GM21786 (cell line): Measurements from ENCODE around the gene CYTH4.
"Not testable (repeated sequence)": the region's sequence is repeated elsewhere in the genome, so short reads cannot be mapped to it uniquely, and the experiment has no call there.

ENCODE experiments used
- ATAC-seq: cut with Tn5 transposase; IDR thresholded peaks from one replicate; pipeline ENCODE4 v1.9.1; 2021; ENCODE audit not compliant: unreplicated experiment

Gene CYTH4

DNA sequence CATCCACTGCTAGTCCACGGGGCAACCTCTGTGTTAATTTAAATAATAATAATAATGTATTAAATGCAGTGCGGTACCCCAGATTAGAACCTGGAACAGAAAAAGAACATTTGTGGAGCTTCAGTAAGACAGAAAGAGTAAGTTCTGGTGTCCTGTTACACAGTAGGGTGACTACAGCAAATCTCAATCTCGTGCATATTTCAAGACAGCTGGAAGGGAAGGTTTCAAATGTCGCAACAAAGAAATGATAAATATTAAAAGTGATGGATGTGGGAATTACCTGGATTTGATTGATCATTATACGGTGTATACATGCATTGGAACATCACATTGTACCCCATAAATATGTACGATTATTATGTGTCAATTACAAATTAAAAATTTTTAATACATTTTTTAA is 36.6 kb upstream of the CYTH4 start:
- no peak for ATAC-seq

DNA sequence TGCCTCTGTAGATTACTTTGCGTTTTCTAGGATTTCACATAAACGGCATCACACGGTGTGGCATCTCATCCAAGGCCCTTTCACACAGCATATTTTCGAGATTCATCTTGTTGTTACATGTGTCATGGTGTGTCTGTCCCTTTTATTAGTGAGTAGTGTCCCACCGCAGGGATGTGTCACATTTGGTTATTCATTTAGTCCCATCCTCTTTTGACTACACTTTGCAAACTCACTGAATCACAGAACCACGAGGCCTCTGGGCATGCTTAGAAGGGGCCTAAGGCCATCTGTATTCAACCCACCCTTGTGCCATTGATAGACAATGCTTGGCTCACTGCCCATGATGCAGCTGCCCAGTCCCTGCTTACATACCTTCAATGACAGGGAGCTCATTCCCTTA is 34.1 kb upstream of the CYTH4 start:
- no peak for ATAC-seq

DNA sequence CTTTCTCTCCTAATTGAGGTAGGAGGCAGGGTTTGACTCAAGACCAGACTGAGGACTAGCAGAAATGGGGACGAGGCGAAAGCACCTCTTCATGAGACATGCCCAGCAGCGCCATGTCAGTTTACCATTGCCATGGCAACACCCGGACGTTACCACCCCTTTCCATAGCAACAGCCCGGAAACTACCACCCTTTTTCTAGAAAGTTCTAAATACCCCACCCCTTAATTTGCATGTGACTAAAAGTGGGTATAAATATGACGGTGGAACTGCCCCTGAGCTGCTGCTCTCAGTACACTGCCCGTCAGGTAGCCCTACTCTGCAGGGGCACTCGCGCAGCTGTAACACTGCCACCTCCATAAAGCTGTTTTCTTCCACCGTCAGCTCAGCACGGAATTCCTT is 32.3 kb upstream of the CYTH4 start:
- no peak for ATAC-seq

DNA sequence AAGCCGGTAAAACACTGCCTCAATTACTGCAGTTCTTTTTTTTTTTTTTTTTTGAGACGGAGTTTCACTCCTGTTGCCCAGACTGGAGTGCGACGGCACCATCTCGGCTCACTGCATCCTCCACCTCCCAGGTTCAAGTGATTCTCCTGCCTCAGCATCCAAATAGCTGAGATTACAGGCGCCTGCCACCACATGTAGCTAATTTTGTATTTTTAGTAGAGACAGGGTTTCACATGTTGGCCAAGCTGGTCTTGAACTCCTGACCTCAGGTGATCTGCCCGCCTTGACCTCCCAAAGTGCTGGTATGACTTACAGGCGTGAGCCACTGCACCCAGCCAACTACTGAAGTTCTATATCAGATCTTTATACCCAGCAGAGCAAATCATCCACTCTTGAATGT is 30.5 kb upstream of the CYTH4 start:
- not testable (repeated sequence) for ATAC-seq

DNA sequence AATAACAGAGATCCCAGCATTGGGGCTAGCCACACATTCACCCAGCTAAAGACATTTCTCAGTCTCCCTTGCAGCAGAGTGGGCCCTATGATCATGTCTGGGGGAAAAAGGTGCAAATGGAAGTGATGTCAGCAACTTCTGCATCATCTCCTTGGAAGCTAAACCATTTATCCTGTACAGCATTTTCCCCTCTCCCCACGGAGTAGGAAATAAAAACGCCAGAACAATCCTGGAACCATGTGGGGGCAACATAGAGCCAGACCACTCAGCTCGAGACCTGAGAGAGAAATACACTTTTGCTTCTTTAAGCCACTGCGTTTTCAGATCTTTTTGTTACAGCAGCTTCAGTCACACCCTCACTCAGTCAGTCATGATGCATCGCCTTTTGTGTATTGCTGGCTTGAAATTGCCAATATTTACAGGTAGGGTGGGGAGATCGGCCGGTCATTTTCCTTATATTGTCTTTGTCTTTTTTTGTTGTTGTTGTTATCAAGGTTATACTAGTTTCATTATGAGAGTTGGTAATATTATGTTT is 29.1 kb upstream of the CYTH4 start:
- ATAC-seq = no peak

DNA sequence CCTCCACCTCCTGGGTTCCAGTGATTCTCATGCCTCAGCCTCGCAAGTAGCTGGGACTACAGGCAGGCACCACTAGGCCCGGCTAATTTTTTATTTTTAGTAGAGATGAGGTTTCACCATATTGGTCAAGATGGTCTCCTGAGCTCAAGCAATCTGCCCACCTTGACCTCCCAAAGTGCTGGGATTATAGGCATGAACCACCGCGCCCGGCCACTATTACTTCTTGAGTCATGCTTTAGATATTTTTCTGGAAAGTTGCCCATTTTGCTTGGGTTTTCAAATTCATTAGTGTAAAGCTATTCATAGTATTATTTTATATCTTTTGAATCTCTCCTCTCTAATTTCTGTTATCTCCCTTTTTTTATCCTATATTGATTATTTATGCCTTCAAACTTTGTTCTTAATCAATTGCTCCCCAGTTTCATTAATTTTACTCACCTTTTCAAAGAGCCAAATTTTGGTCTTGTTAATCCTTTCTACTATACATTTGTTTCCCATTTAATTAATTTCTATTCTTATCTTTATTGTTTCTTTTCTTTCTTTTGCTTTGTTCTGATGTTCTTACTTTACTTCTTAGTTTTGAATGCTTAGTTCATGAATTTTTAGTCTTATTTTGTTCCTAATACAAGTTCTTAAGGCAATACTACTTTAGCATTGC is 28.0 kb upstream of the CYTH4 start:
- ATAC-seq = no peak

DNA sequence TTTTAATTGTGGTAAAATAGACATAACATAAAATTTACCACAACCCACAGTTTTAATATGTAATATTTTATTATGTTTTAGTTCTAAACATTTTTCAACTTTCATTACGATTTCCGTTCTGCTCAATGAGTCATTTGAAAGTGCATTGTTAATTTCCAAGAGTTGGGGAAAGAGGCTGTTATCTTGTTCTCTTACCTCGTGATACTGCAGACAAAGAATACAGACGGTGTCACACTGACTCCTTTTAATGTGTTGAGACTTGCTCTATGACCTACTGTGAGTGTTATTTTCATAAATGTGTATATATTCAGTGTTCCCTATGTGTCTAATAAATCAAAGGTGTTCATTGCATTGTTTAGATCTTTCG is 27.5 kb upstream of the CYTH4 start:
- no peak for ATAC-seq

DNA sequence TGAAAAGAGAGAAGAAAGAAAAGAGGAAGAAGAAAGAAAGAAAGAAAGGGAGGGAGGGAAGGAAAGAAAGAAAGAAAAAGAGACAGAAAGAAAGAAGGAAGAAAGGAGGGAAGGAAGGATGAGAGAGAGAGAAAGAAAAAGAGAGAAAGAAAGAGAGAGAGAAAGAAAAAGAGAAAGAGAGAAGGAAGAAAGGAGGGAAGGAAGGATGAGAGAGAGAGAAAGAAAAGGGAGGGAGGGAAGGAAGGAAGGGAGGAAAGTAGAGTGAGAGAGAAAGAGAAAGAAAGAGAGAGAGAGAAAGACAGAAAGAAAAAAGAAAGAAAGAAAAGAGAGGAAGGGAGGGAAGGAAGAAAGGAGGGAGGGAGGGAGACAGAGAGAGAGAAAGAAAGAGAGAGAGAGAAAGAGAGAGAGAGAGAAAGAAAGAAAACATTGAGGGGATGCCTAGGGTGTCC is 26.7 kb upstream of the CYTH4 start:
- ATAC-seq = no peak

DNA sequence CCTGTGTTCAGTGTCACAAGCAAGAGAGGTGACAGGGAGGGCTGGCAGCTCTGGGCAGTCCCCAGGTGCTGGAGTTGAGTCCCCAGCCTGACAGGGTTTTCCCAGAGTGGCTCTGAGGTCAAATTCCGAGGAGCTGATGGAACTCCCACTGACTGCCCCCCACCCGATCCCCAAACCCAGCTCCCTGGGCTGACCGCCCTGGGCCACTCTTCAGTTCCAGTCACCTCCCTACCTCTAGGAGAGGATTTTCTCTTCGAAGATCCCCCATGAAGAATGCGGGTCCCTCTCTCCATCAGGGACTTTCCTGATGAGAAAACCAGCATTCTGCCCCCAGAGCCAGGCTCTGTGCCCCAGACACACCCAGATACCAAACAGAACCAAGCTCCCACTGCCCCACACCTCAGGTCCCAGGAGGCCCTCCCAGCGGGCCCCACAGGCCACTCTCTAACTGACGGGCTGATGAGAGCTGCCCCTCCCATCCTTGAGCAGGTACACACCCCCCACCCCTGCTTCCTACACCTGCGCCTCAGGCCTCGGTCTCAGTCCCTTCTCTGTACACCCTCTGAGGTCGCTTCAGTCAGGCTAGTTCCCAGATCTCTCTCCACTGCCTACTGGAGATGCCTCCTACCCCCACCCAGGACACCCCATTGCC is 26.1 kb upstream of the CYTH4 start:
- ATAC-seq = no peak

DNA sequence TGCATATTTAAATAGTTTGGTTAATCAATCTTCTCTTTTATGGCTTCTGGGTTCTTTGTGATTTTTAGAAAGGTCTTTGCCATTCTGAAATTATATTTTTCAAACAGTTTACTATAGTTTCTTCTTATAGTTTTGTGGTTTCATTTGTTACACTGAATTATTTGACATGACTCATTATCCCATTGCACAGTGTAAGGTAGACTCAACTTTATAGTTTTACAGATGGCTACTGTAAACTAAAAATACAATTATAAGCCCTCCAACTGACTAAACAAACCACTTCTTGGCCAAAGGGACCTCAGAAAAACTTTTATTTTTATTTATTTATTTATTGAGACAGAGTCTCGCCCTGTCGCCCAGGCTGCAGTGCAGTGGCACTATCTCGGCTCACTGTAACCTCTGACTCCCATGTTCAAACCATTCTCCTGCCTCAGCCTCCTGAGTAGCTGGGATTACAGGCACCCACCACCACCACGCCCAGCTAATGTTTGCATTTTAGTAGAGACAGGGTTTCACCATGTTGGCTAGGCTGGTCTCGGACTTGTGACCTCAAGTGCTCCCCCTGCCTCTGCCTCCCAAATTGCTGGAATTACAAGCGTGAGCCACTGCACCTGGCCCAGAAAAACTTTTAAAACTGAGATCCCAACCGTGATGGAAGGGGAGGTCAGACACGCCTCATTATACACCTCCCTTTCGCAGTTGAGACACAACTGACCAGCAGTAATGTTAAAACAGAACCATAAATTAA is 24.1 kb upstream of the CYTH4 start:
- ATAC-seq = no peak

DNA sequence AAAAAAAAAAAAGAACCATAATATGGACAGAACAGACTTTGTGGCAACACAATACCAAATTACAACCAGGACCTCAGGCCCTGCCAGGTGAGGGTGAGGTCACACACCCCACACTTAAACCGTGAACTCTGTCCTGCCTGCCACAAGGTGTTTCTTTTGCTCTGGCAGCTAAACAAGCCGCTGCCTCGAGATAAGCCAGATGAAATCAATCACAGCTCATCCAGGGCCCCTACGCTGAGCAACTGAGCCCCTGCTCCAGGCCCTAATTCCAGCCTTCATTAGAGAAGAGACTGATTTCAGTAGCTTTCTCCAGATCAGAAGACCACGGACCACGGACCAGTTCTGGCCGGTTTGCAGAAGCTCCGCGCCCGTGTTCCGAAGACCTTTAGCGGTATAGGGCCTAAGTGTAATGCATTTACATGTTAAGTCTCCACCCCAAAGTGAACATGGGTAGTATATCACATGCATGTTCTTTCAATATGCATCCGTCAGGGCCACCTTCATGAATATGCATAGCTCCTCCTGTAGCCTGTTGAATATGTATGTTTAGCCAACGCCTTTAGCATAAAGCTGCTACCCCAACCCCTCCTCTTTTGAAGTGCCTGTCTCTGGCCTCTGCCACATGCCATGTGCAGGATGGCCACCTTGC is 23.4 kb upstream of the CYTH4 start:
- no peak for ATAC-seq

DNA sequence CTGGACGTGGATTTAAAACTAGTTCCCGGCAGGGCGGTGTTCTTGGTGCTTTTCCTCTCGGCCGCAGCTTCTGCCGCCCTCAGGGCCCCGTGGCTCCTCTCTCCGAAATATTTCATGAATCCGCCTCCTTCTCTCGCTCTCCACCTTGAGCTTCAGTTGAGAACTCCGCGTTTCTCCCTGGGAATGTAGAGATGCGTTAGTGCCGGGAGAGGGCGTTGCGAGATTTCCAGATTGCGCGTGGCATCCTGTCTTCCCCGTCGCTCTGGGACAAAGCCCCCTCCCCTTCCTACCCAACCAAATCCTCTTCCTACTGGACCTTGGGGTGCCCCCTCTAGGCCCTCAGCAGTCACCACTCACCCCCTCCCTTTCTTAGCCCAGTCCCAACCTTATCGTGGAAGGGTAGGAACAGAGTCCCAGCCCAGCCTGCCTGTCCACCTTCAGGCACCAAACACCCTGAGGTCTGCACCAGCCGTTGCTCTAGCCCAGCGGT is 22.7 kb upstream of the CYTH4 start:
- no peak for ATAC-seq

DNA sequence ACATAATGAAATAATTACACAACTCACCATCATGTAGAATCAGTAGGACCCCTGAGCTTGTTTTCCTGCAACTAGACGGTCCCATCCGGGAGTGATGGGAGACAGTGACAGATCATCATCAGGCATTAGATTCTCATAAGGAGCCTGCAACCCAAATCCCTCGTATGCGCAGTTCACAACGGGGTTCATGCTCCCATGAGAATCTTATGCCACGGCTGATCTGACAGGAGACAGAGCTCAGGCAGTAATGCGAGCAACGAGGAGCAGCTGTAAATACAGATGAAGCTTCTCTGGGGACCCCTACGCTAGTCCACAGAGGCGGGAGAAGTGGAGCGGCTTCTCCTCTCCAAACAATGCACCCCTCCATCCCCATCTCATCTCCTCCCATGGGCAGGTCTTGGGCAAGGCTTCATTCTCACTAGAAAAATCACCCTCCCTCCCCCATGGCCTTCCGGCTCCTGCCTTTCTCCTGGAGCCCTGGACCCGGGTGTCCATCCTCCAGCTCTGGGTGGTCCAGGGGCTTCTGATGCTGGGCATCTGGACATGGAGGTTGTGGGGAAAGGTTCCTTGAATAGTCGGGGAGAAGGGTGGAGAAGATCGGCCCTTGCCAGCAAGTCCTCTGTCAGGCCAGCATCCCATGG is 22.0 kb upstream of the CYTH4 start:
- ATAC-seq = no peak

DNA sequence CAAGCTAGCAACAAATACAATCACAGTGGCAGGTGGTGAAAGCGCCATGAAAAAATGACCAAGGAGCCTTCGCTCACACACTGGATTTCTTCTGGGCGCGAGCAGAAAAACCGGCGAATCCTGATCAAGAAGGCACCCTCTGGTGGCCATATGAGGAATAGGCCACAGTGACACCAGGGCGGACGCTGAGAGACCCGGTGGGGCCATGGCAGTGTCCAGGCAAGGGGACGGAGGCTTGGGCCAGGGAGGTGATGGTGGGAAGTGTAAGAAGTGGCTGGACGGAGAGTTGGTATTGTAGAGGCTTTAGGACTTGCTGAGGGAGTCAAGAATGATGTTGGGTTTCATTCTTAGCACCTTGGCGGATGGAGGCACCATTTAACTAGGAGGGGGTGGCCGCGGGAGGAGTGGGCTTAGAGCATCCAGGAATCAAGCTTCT is 21.4 kb upstream of the CYTH4 start:
- no peak for ATAC-seq

DNA sequence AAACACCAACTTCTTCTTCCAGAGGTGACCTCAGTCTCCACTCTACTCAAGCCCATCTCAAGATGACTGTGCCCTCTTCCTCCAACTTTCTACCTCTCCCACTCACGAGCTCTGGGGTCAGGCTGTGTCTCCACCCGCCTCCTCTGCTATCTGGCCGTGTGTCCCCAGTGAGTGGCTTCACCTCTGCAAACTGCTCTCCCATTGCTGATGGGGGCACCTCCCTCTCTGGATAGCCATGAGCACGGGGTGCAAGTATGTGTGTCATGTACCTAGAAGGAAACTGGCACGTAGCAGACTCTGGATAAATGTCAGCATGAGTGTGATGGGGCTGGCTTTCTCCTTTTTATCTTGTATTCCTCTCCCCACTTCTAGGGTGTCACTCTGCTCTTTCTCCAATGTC is 20.0 kb upstream of the CYTH4 start:
- no peak for ATAC-seq

DNA sequence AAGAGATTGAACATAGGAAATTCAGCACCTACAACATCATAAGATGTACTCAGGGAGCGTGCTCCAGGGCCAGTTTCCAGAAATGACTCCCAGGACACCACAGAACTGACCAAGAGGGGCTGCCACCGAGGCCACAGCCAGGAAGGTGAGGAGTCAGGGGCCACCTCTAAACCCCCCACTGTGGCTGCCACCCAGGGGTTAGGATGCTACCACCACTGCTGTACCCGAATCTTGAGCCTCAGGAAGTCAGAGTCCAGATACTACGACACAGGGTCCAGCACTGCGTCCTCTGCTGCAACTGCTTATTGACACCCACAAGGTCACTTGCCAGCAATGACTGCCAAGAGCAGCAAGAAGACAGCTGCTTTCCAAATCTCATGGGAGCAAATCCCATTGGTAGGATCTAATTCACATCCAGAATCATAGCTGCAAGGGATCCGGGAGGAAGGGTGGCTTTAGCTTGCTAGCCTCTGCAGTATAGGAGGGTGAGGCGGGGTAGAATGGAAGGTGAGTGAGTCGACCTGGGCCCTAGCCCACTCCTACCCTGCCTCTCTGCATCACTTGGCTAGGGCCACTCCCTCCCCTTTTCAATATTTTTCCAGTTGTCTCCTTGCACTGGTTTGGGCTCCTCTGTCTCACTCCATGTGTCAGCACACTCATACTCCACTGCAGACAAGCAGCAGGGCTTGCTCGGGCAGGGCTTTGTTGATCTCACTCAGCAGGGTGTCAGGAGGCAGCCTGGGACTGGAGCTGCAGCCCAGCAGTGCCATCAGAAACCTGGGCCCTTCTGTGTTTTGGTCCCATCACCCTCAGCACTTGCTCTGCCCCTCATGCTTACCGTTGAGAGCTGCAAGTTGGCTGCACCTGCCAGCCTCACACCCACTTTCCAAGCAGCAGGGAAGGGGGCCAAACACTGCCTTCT is 18.1 kb upstream of the CYTH4 start:
- ATAC-seq = no peak

DNA sequence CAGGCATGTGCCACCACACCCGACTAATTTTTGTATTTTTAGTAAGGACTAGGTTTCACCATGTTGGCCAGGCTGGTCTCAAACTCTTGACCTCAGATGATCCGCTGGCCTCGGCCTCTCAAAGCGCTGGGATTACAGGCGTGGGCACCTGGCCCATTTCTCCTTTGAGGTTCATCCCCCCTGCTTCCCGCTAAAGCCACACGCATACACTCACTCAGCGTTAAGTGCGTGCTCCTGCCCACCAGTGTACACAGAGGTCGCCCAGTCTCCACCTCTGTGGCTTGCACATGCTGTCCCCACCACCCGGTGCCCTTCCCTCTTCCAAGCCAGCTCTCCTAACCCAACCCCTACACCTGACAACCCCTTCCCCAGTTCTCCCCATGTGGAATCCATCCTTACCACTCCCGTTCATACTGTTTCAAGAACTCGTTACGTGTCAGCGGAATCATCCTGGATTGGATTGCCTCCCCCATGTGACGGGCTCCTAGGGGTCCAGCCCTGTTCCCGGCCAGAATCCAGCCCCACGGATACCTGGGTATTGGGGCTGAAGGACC is 15.7 kb upstream of the CYTH4 start:
- ATAC-seq = no peak

DNA sequence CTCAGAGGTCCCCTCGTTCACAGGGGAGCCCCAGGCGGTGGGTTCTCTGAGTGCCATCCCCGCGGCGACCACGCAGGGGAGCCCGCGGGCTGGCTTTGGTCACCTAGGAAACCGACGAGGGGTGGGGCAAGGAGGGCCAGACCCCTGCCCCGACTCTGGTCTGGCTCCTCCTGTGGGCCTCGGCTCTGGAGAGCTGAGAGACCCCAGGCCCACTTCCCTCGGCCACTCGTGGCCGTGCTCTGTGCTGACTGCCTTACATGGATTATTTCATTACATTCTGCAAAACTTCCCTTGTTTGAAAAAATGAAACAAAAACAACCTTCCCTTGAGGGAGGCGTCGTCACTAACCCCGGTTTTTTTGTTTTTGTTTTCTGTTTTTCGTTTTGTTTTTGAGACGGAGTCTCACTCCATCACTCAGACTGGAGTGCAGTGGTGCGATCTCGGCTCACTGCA is 15.1 kb upstream of the CYTH4 start:
- ATAC-seq = peak; percentile 55

DNA sequence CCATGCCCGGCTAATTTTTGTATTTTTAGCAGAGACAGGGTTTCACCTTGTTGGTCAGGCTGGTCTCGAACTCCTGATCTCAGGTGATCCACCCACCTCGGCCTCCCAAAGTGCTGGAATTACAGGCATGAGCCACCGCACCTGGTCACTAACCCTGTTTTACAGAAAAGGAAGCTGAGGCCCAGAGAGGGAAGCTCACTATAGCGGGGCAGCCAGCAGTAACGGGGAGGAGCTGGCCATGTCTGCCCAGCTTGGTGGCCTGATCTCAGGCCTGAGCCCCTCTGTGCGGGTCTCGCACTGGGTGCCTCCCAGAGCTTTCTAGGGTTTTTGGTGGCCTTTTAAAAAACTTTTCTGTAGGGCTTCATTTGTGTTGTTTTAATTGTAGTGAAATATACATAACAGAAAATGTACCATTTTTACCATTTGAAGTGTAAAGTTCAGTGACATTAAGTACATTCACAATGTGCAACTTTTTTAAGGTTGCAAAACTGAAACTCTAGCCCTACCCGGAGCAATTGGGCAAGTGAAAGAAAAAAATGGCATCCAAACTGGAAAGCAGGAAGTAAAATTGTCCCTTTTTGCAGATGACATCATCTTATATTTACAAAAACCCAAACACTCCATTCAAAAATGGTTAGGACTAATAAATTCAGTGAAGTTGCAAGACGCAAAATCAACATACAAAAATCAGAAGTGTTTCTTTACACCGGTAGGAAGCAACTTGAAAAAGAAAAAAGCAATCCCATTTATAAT is 14.5 kb upstream of the CYTH4 start:
- no peak for ATAC-seq
